Stomach (tissue), 4 donors: ENCODE results near the gene LARP1.

Experiments
- EP300 ChIP-seq: sonication (generic); formaldehyde crosslinking; IDR thresholded peaks from one replicate; pipeline ENCODE4 v1.6.1; 2017; ENCODE audit warnings: antibody characterized with exemption
- POLR2A ChIP-seq, 4 donors: fragments of 450-650 bp; IDR thresholded peaks; one replicate each; pipeline ENCODE4 v1.6.1; 2016; ENCODE audit warnings: antibody characterized with exemption in 4 of 4, control low read depth in 2 of 4, mild to moderate bottlenecking in 1 of 4, moderate library complexity in 1 of 4
- POLR2AphosphoS5 ChIP-seq, 3 donors: sonication (generic); formaldehyde crosslinking; IDR thresholded peaks; one replicate each; pipeline ENCODE4 v1.6.1; 2016; ENCODE audit warnings: antibody characterized with exemption in 3 of 3
- TF ChIP-seq, protein P1 (sequence below), 7 experiments: fragments of 450-650 bp in 4 of 7; fragments of 200-600 bp in 3 of 7; sonication (generic) in 3 of 7; IDR thresholded peaks; one replicate each; pipeline ENCODE4 v1.5.1; 2016 to 2019; ENCODE audit warnings: antibody characterized with exemption in 7 of 7, control low read depth in 2 of 7, mild to moderate bottlenecking in 1 of 7

DNA sequence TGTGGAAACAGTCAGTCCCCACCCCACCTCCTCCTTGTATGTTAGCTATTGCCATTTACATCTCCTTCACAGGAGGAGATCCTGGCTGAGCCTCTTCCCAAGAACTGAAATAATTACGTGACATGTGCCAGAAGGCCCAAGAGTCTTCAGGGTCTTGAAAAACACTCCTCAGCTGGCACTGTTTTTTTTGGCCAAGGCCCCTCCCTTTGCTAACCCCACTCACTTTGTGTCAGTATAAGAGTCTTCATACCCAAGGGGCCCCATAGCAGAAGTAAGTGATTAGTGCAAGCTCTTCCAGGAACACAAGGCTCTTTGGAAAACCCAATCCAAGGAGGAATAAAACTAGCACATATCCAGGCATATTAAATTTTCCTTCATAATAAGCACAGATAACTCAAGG, 5.7 kb upstream of the LARP1 start:
- no peak for TF ChIP-seq POLR2A (IDR thresholded peaks at IDR 0.05)
- TF ChIP-seq, protein P1, sequence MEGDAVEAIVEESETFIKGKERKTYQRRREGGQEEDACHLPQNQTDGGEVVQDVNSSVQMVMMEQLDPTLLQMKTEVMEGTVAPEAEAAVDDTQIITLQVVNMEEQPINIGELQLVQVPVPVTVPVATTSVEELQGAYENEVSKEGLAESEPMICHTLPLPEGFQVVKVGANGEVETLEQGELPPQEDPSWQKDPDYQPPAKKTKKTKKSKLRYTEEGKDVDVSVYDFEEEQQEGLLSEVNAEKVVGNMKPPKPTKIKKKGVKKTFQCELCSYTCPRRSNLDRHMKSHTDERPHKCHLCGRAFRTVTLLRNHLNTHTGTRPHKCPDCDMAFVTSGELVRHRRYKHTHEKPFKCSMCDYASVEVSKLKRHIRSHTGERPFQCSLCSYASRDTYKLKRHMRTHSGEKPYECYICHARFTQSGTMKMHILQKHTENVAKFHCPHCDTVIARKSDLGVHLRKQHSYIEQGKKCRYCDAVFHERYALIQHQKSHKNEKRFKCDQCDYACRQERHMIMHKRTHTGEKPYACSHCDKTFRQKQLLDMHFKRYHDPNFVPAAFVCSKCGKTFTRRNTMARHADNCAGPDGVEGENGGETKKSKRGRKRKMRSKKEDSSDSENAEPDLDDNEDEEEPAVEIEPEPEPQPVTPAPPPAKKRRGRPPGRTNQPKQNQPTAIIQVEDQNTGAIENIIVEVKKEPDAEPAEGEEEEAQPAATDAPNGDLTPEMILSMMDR (IDR thresholded peaks at IDR 0.05): no peak
- TF ChIP-seq EP300: no peak
- TF ChIP-seq POLR2AphosphoS5 (IDR thresholded peaks at IDR 0.05): no peak
